ENCODE data around the gene IFNA8. TPM values are rescaled to one million over a fixed set of nuclear protein-coding genes. Genes with fewer than 3 reads are reported as not detected.
"Not testable (repeated sequence)": the region's sequence is repeated elsewhere in the genome, so short reads cannot be mapped to it uniquely, and the experiment has no call there.

The IFNA8 gene
- total RNA-seq, 1 donor, result not detected

DNA sequence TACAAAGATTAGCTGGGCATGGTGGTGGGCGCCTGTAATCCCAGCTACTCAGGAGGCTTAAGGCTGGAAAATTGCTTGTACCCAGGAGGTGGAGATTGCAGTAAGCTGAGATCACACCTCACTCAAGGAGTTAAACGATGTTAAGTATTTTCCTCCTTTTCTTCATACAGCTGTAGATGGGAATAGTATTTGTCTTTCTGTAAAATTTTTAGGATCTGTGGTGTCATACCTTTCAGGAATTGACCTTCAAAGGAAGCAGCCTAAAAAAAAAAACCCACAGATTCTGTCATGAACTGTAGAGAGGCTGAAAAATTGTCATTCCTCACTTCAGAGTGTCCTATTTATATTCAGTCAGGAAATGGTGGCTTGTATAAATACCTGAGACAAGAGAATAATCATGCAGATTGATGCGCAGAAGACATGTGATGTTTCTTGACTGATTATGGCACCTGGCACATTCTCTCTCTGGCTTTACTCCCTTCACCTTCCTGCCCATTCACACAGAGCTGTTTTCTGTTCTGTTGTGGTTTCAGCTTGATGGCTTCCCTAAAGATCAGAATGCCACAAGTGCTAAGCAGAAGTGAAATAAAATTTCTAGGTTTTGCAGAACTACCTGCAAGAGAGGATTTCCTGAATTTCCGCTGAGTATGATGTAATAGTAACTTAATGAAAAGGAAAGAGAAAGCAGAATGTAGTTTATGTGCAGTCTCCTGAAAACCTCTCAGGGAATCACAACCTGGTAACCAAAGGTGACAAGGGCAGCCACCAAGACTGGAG lies 35.1 kb downstream of the IFNA8 start:
- DNase-seq (ENCODE audit: low read depth), result no peak
- no peak overlapping the region for H3K4me3 ChIP-seq (ENCODE audit: low read depth, low read length)
- TF ChIP-seq, protein P1, sequence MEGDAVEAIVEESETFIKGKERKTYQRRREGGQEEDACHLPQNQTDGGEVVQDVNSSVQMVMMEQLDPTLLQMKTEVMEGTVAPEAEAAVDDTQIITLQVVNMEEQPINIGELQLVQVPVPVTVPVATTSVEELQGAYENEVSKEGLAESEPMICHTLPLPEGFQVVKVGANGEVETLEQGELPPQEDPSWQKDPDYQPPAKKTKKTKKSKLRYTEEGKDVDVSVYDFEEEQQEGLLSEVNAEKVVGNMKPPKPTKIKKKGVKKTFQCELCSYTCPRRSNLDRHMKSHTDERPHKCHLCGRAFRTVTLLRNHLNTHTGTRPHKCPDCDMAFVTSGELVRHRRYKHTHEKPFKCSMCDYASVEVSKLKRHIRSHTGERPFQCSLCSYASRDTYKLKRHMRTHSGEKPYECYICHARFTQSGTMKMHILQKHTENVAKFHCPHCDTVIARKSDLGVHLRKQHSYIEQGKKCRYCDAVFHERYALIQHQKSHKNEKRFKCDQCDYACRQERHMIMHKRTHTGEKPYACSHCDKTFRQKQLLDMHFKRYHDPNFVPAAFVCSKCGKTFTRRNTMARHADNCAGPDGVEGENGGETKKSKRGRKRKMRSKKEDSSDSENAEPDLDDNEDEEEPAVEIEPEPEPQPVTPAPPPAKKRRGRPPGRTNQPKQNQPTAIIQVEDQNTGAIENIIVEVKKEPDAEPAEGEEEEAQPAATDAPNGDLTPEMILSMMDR (IDR thresholded peaks at IDR 0.05; ENCODE audit: insufficient read depth, low read length), result no peak

DNA sequence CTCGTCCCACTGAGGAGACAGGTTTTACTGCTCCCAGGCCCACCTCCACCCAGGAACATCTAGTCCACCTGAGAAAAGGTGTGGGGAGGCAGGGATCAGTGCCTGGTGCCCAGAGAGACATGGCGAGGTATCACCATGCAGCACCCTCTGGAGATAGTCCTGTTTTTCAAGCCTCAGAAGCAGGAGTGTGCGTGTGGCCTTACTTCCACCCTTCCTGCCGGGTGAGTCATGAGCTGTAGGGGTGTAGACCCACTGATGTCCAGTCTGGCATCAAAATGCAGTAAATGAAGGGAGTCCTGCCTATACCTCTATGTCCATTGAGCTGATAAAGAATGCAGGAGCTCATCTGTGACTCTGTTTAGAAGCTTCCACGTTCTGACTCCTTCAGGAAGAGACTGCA lies 40.4 kb downstream of the IFNA8 start:
- not testable (repeated sequence) for H3K4me3 ChIP-seq (ENCODE audit: low read depth, low read length); DNase-seq (ENCODE audit: low read depth)

DNA sequence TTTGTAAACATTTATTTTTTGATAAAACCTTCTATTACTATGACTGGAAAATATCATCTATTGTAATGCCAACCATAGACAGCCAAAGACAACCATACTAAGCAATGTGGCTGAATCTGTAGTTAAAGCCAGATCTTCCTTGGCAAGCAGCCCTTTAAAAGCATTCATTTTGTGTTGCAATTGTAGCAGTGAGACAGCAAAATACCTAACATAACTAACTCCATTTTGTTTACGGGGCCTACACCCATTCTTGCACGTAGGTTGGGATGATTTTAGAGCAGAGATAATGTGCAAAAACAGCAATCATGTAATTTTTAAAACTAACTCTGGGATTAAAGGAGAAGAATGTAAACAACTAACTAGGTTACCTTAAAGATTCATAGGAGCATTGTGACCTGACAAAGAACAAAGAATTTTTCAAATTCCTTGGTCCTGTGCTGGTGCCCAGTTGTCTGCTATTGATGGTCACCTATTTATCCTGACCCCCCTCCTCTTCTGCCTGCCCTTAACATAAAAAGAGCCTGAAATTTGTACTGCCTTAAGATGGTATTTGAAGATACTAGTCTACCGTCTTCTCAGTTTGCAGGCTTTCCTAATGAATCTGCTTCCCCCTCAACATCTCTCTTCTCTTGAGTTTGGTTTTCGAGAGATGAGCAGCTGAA lies 41.9 kb downstream of the IFNA8 start:
- no peak overlapping the region for H3K4me3 ChIP-seq (ENCODE audit: low read depth, low read length)
- DNase-seq (ENCODE audit: low read depth), result peak; percentile 72
- TF ChIP-seq, protein P1 (IDR thresholded peaks at IDR 0.05; ENCODE audit: insufficient read depth, low read length), result no peak

DNA sequence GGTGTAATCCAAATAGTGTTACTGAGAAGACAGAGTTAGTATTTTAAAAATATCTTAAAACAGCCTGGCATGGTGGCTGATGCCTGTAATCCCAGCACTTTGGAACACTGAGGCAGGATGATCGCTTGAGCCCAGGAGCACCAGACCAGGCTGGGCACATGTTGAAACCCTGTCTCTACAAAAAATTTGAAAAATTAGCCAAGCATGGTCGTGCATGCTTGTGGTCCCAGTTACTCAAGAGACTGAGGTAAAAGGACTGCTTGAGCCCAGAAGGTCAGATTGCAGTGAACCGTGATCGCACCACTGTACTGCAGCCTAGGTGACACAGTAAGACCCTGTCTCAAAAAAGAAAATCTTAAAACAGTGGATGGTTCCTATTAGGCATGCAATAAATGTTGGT lies 43.8 kb downstream of the IFNA8 start:
- no peak overlapping the region for H3K4me3 ChIP-seq (ENCODE audit: low read depth, low read length)
- no peak for DNase-seq (ENCODE audit: low read depth)
- TF ChIP-seq, protein P1 (IDR thresholded peaks at IDR 0.05; ENCODE audit: insufficient read depth, low read length), result no peak

DNA sequence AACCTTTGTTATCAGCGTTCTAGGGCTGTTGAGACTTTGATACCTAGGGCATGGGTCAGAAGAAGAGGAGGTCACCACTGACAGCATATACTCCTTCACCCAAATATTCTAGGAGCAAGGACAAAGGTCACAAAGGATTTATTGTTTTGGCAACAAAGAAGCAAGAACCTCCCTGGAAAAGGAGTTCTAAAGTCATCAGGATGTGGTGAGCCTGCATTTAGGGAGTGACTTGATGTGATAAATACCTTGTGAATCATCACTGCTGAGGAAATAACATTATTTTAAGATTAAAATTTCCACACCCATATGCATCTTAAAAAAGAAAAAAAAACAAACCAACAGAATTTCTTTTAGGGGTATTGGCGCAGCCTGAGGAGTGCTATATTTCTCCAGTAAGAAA lies 45.2 kb downstream of the IFNA8 start:
- DNase-seq (ENCODE audit: low read depth), result peak; percentile 60
- H3K4me3 ChIP-seq (ENCODE audit: low read depth, low read length), result no peak overlapping the region
- TF ChIP-seq, protein P1 (IDR thresholded peaks at IDR 0.05; ENCODE audit: insufficient read depth, low read length), result no peak

DNA sequence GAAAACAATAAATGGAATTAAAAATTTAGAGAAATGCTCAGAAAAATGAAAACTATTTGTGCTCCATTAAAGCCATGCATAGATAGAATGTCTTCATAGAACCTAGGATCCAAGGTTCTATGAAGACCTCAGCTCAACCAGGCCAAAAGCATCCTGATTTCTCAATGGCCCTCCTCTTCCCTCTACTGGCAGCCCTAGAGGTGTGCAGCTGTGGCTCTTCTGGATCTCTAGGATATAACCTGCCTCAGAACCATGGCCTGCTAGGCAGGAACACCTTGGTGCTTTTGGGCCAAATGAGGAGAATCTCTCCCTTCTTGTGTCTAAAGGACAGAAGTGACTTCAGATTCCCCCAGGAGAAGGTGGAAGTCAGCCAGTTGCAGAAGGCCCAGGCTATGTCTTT lies 46.4 kb downstream of the IFNA8 start:
- TF ChIP-seq, protein P1 (IDR thresholded peaks at IDR 0.05; ENCODE audit: insufficient read depth, low read length), result peak; percentile 76
- no peak overlapping the region for H3K4me3 ChIP-seq (ENCODE audit: low read depth, low read length)
- peak; percentile 47 for DNase-seq (ENCODE audit: low read depth)

Other genes with a start within 250 kb of the IFNA8 start
- not detected in 2 replicates for gene IFNA21, start 242.5 kb upstream of the IFNA8 start, total RNA-seq (ENCODE audit: low replicate concordance)
- gene IFNA4, start 221.5 kb upstream of the IFNA8 start, total RNA-seq (ENCODE audit: low replicate concordance), result not detected in 2 replicates
- gene IFNA7, start 206.9 kb upstream of the IFNA8 start, total RNA-seq (ENCODE audit: low replicate concordance), result not detected in 2 replicates
- not detected in 2 replicates for gene IFNA10, start 202.0 kb upstream of the IFNA8 start, total RNA-seq (ENCODE audit: low replicate concordance)
- gene IFNA16, start 191.8 kb upstream of the IFNA8 start, total RNA-seq (ENCODE audit: low replicate concordance), result not detected in 2 replicates
- gene IFNA17, start 180.9 kb upstream of the IFNA8 start, total RNA-seq (ENCODE audit: low replicate concordance), result not detected in 2 replicates
- not detected in 2 replicates for gene IFNA14, start 169.1 kb upstream of the IFNA8 start, total RNA-seq (ENCODE audit: low replicate concordance)
- 0.09 TPM in 1 of 2 replicates, not detected in the other for gene IFNA5, start 103.8 kb upstream of the IFNA8 start, total RNA-seq (ENCODE audit: low replicate concordance)
- gene KLHL9, start 73.7 kb upstream of the IFNA8 start, total RNA-seq (ENCODE audit: low replicate concordance), result 39.0 and 48.4 TPM in 2 replicates
- not detected in 2 replicates for gene IFNA6, start 58.2 kb upstream of the IFNA8 start, total RNA-seq (ENCODE audit: low replicate concordance)
- not detected in 2 replicates for gene IFNA13, start 41.1 kb upstream of the IFNA8 start, total RNA-seq (ENCODE audit: low replicate concordance)
- gene IFNA2, start 23.7 kb upstream of the IFNA8 start, total RNA-seq (ENCODE audit: low replicate concordance), result not detected in 2 replicates
- gene IFNA1, start 31.3 kb downstream of the IFNA8 start, total RNA-seq (ENCODE audit: low replicate concordance), result not detected in 2 replicates
- gene IFNE, start 73.2 kb downstream of the IFNA8 start, total RNA-seq (ENCODE audit: low replicate concordance), result 4.5 and 18.3 TPM in 2 replicates

Measured in fibroblast of the aortic adventitia (primary cell).